ENCODE results near the gene BASP1.

- TF ChIP-seq, protein P1, sequence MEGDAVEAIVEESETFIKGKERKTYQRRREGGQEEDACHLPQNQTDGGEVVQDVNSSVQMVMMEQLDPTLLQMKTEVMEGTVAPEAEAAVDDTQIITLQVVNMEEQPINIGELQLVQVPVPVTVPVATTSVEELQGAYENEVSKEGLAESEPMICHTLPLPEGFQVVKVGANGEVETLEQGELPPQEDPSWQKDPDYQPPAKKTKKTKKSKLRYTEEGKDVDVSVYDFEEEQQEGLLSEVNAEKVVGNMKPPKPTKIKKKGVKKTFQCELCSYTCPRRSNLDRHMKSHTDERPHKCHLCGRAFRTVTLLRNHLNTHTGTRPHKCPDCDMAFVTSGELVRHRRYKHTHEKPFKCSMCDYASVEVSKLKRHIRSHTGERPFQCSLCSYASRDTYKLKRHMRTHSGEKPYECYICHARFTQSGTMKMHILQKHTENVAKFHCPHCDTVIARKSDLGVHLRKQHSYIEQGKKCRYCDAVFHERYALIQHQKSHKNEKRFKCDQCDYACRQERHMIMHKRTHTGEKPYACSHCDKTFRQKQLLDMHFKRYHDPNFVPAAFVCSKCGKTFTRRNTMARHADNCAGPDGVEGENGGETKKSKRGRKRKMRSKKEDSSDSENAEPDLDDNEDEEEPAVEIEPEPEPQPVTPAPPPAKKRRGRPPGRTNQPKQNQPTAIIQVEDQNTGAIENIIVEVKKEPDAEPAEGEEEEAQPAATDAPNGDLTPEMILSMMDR (IDR thresholded peaks at IDR 0.05): no peak
- no peak for TF ChIP-seq EZH2 (IDR thresholded peaks at IDR 0.05)
- no peak for TF ChIP-seq EZH2phosphoT487 (IDR thresholded peaks at IDR 0.05)
Measured at GRCh38 chr5:17172791-17173190, 44.6 kb upstream of the BASP1 start.
